WTC11 (cell line): Measurements from ENCODE around the gene DNAL4.

ENCODE experiments used
- ATF1 ChIP-seq: sonication (generic); formaldehyde crosslinking; IDR thresholded peaks from 2 replicates; pipeline ENCODE4 v1.8.1; 2023; ENCODE audit warnings: mild to moderate bottlenecking, moderate library complexity, missing genetic modification reagents
- ELF4 ChIP-seq: sonication (generic); formaldehyde crosslinking; IDR thresholded peaks from 2 replicates; pipeline ENCODE4 v1.8.1; 2022; ENCODE audit warnings: low read depth, mild to moderate bottlenecking, moderate library complexity, missing genetic modification reagents
- HMGA2 ChIP-seq: fragments of 250-450 bp; sonication (Bioruptor Pico); IDR thresholded peaks from 2 replicates; pipeline ENCODE4 v1.4.0; 2021; ENCODE audit warnings: mild to moderate bottlenecking, moderate library complexity
- TCF7 ChIP-seq: sonication (generic); formaldehyde crosslinking; IDR thresholded peaks from 2 replicates; pipeline ENCODE4 v1.8.0; 2022; ENCODE audit warnings: mild to moderate bottlenecking, low read depth, missing genetic modification reagents, moderate library complexity
- ZNF232 ChIP-seq: sonication (generic); formaldehyde crosslinking; IDR thresholded peaks from 2 replicates; pipeline ENCODE4 v1.8.0; 2022; ENCODE audit warnings: mild to moderate bottlenecking, missing genetic modification reagents
- ZNF396 ChIP-seq: fragments of 250-450 bp; sonication (Bioruptor Pico); IDR thresholded peaks from 2 replicates; pipeline ENCODE4 v1.8.0; 2021; ENCODE audit warnings: mild to moderate bottlenecking, moderate library complexity, borderline replicate concordance
- TF ChIP-seq, protein P1 (sequence below): fragments of 200-600 bp; IDR thresholded peaks from 2 replicates; pipeline ENCODE4 v1.8.0; 2022; ENCODE audit warnings: antibody characterized with exemption
- TF ChIP-seq, protein P2 (sequence below): sonication (generic); formaldehyde crosslinking; IDR thresholded peaks from 2 replicates; pipeline ENCODE4 v1.8.1; 2023; ENCODE audit warnings: mild to moderate bottlenecking, missing genetic modification reagents, moderate library complexity
- TF ChIP-seq, protein P3 (sequence below): sonication (generic); formaldehyde crosslinking; IDR thresholded peaks from 2 replicates; pipeline ENCODE4 v1.8.0; 2022; ENCODE audit warnings: missing genetic modification reagents
- TF ChIP-seq, protein P4 (sequence below): sonication (generic); formaldehyde crosslinking; IDR thresholded peaks from 2 replicates; pipeline ENCODE4 v1.8.0; 2022; ENCODE audit warnings: mild to moderate bottlenecking, missing genetic modification reagents

DNA sequence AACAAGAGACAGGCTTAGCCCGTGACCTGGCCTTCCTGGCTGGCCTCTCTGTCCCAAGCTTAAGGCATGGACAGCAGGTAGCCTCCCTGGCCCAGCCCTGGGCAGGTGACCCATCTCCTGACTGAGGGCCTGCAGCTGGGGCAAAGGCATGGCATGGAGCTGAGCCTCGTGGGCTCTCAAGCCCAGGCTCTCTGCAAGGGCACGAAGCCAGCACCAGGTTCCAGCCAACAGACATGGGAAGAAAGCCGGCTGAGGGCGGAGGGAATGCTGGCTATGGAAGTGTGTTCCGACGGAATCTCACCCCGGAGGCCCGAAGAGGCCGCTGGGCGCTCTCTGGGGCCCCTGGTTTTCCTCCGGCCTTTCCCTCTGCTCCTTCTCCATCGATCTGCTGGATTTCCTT, 12.9 kb downstream of the DNAL4 start:
- TF ChIP-seq, protein P1, sequence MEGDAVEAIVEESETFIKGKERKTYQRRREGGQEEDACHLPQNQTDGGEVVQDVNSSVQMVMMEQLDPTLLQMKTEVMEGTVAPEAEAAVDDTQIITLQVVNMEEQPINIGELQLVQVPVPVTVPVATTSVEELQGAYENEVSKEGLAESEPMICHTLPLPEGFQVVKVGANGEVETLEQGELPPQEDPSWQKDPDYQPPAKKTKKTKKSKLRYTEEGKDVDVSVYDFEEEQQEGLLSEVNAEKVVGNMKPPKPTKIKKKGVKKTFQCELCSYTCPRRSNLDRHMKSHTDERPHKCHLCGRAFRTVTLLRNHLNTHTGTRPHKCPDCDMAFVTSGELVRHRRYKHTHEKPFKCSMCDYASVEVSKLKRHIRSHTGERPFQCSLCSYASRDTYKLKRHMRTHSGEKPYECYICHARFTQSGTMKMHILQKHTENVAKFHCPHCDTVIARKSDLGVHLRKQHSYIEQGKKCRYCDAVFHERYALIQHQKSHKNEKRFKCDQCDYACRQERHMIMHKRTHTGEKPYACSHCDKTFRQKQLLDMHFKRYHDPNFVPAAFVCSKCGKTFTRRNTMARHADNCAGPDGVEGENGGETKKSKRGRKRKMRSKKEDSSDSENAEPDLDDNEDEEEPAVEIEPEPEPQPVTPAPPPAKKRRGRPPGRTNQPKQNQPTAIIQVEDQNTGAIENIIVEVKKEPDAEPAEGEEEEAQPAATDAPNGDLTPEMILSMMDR: no peak
- no peak for TF ChIP-seq TCF7 (CRISPR knock-in tag)
- TF ChIP-seq ZNF232 (CRISPR knock-in tag): no peak
- no peak for TF ChIP-seq ATF1 (CRISPR knock-in tag)
- no peak for TF ChIP-seq ELF4
- TF ChIP-seq, protein P2, sequence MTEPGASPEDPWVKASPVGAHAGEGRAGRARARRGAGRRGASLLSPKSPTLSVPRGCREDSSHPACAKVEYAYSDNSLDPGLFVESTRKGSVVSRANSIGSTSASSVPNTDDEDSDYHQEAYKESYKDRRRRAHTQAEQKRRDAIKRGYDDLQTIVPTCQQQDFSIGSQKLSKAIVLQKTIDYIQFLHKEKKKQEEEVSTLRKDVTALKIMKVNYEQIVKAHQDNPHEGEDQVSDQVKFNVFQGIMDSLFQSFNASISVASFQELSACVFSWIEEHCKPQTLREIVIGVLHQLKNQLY (CRISPR knock-in tag): no peak
- TF ChIP-seq, protein P3, sequence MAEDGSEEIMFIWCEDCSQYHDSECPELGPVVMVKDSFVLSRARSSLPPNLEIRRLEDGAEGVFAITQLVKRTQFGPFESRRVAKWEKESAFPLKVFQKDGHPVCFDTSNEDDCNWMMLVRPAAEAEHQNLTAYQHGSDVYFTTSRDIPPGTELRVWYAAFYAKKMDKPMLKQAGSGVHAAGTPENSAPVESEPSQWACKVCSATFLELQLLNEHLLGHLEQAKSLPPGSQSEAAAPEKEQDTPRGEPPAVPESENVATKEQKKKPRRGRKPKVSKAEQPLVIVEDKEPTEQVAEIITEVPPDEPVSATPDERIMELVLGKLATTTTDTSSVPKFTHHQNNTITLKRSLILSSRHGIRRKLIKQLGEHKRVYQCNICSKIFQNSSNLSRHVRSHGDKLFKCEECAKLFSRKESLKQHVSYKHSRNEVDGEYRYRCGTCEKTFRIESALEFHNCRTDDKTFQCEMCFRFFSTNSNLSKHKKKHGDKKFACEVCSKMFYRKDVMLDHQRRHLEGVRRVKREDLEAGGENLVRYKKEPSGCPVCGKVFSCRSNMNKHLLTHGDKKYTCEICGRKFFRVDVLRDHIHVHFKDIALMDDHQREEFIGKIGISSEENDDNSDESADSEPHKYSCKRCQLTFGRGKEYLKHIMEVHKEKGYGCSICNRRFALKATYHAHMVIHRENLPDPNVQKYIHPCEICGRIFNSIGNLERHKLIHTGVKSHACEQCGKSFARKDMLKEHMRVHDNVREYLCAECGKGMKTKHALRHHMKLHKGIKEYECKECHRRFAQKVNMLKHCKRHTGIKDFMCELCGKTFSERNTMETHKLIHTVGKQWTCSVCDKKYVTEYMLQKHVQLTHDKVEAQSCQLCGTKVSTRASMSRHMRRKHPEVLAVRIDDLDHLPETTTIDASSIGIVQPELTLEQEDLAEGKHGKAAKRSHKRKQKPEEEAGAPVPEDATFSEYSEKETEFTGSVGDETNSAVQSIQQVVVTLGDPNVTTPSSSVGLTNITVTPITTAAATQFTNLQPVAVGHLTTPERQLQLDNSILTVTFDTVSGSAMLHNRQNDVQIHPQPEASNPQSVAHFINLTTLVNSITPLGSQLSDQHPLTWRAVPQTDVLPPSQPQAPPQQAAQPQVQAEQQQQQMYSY: no peak
- TF ChIP-seq, protein P4, sequence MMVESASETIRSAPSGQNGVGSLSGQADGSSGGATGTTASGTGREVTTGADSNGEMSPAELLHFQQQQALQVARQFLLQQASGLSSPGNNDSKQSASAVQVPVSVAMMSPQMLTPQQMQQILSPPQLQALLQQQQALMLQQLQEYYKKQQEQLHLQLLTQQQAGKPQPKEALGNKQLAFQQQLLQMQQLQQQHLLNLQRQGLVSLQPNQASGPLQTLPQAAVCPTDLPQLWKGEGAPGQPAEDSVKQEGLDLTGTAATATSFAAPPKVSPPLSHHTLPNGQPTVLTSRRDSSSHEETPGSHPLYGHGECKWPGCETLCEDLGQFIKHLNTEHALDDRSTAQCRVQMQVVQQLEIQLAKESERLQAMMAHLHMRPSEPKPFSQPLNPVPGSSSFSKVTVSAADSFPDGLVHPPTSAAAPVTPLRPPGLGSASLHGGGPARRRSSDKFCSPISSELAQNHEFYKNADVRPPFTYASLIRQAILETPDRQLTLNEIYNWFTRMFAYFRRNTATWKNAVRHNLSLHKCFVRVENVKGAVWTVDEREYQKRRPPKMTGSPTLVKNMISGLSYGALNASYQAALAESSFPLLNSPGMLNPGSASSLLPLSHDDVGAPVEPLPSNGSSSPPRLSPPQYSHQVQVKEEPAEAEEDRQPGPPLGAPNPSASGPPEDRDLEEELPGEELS (CRISPR knock-in tag): no peak
- TF ChIP-seq ZNF396 (CRISPR knock-in tag): no peak
- TF ChIP-seq HMGA2: no peak
